Lower lobe of right lung (tissue), 2 donors: Measurements from ENCODE around the gene SYTL2. TPM values are rescaled to one million over a fixed set of nuclear protein-coding genes. Genes with fewer than 3 reads are reported as not detected.
A peak's percentile ranks its signal among the peaks of the same experiment; 100 is the strongest.
"Not testable (repeated sequence)": the region's sequence is repeated elsewhere in the genome, so short reads cannot be mapped to it uniquely, and the experiment has no call there.

Experiments used
- ATAC-seq, 2 donors: fragments of 200-7000 bp; cut with Tn5 transposase; one replicate each; pipeline ENCODE4 v1.9.1; 2020 to 2022; ENCODE audit warnings: mild to moderate bottlenecking in 2 of 2, moderate library complexity in 2 of 2
- DNase-seq: peaks from one replicate; pipeline ENCODE4 v3.0.0-alpha.2; 2020
- H3K27ac ChIP-seq: fragments of 200-600 bp; one replicate; pipeline ENCODE4 v1.8.0; 2022
- H3K27me3 ChIP-seq: fragments of 200-600 bp; one replicate; pipeline ENCODE4 v1.8.0; 2022; ENCODE audit warnings: low read depth
- H3K36me3 ChIP-seq: fragments of 200-600 bp; one replicate; pipeline ENCODE4 v1.8.0; 2022; ENCODE audit warnings: mild to moderate bottlenecking
- H3K4me1 ChIP-seq: fragments of 200-600 bp; one replicate; pipeline ENCODE4 v1.8.0; 2022
- H3K4me3 ChIP-seq: fragments of 200-600 bp; one replicate; pipeline ENCODE4 v1.8.0; 2022; ENCODE audit warnings: mild to moderate bottlenecking
- H3K9me3 ChIP-seq: fragments of 200-600 bp; one replicate; pipeline ENCODE4 v1.8.0; 2022
- CTCF ChIP-seq: fragments of 200-600 bp; IDR thresholded peaks from one replicate; pipeline ENCODE4 v1.8.0; 2022; ENCODE audit warnings: antibody characterized with exemption, mild to moderate bottlenecking
- intact Hi-C: fragments of 100-400 bp; cut with DNase I; formaldehyde crosslinking; loops from one replicate; pipeline ENCODE4 v1.11.0; 2022
- total RNA-seq: library from RNA; stranded (reverse); fragmentation: NEBNext Ultra II Directional; extraction: Animal tissue kit (Norgen Biotek cat#: 25700); gene quantifications from one replicate; pipeline ENCODE4 v1.2.1, GENCODE V29; 2021
- donor health status: DM: no; HTN: yes; CAD: no; lungs with severe emphysema.

The SYTL2 gene
- total RNA-seq, 1 donor from 2014 or later, result 23.6 TPM

- no peaks in the 10 kb centered on the region for H3K36me3 ChIP-seq
- no peak for ATAC-seq
- no peak for TF ChIP-seq CTCF
- H3K9me3 ChIP-seq, result no peaks in the 10 kb centered on the region
- H3K4me3 ChIP-seq, result no peak overlapping the region
- H3K27me3 ChIP-seq, result no peaks in the 10 kb centered on the region
- no peak overlapping the region for H3K27ac ChIP-seq
- no peak for DNase-seq
- H3K4me1 ChIP-seq, result no peaks in the 10 kb centered on the region
- intact Hi-C loops, result no loop called here
Observed at GRCh38 chr11:85779956-85780640, 30.8 kb downstream of the SYTL2 start.

- H3K27ac ChIP-seq, intact Hi-C loops: not testable (repeated sequence)
Observed at GRCh38 chr11:85777603-85777972, 33.4 kb downstream of the SYTL2 start.

GRCh38 chr11:85776951-85777602, 33.9 kb downstream of the SYTL2 start:
- Histone ChIP-seq H3K27ac (no peak overlapping the region), H3K4me3 (no peak overlapping the region), H3K9me3 (no peaks in the 10 kb centered on the region), H3K4me1 (no peaks in the 10 kb centered on the region), H3K36me3 (no peaks in the 10 kb centered on the region), H3K27me3 (no peaks in the 10 kb centered on the region)
- ATAC-seq (no peak), DNase-seq (no peak)
- intact Hi-C loops, result no loop called here
- no peak for TF ChIP-seq CTCF

More at GRCh38 chr11:85777603-85777972, 33.4 kb downstream of the SYTL2 start:
- not testable (repeated sequence) for H3K4me3 ChIP-seq, DNase-seq, H3K9me3 ChIP-seq, H3K27me3 ChIP-seq, H3K36me3 ChIP-seq, H3K4me1 ChIP-seq, ATAC-seq

- Histone ChIP-seq H3K27me3 (no peaks in the 10 kb centered on the region), H3K9me3 (no peaks in the 10 kb centered on the region), H3K36me3 (no peaks in the 10 kb centered on the region), H3K4me1 (no peaks in the 10 kb centered on the region), H3K4me3 (no peak overlapping the region), H3K27ac (no peak overlapping the region)
- TF ChIP-seq CTCF, result no peak
- DNase-seq (no peak), ATAC-seq (no peak)
- intact Hi-C loops, result no loop called here
Observed at GRCh38 chr11:85774256-85775101, 36.5 kb downstream of the SYTL2 start.

GRCh38 chr11:85772695-85773094, 38.2 kb downstream of the SYTL2 start:
- H3K9me3 ChIP-seq, result no peaks in the 10 kb centered on the region
- H3K27me3 ChIP-seq, result no peaks in the 10 kb centered on the region
- DNase-seq, result no peak
- no peak for TF ChIP-seq CTCF
- no peak for ATAC-seq
- no peak overlapping the region for H3K4me3 ChIP-seq
- no peaks in the 10 kb centered on the region for H3K4me1 ChIP-seq
- H3K36me3 ChIP-seq, result no peaks in the 10 kb centered on the region
- peak overlapping the region; percentile 26 for H3K27ac ChIP-seq
- intact Hi-C loops, result no loop called here
